Glomerular visceral epithelial cell (primary cell): ENCODE measurements around the gene GNAQ.

ENCODE experiments used
- DNase-seq: peaks from one replicate; pipeline ENCODE4 v3.0.0-alpha.2; 2016; ENCODE audit errors: extremely low spot score

The GNAQ gene

DNA sequence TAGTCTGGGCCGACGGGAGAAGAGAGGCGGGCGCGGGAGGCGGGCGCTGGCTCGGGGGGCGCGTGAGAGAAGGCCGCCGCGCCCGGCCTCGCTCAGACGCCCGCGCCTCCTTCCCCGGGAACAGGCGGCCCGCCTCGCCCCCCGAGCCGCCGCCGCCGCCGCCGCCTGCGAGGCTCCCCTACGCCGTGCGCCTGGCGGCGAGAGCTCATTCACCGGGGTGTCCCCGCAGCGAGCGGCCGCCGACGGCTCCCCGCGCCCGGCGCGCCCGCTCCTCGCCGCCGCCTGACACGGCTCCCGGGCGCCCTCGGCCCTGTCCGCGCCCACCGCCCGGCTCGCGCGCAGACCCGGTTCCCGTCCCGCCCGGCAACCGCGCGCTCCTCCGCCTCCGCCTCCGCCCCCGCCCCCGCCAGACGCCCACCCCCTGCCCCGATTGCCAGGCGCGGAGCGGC, at the start of gene GNAQ:
Gene GNAQ, minus strand, starts transcription at position 368 of the 449 bp plus-strand sequence. CDS start 576 bp downstream, outside the sequence.
- peak; percentile 54 for DNase-seq

GRCh38 chr9:78074385-78075291, 43.0 kb upstream of the GNAQ start:
- DNase-seq = no peak

DNA sequence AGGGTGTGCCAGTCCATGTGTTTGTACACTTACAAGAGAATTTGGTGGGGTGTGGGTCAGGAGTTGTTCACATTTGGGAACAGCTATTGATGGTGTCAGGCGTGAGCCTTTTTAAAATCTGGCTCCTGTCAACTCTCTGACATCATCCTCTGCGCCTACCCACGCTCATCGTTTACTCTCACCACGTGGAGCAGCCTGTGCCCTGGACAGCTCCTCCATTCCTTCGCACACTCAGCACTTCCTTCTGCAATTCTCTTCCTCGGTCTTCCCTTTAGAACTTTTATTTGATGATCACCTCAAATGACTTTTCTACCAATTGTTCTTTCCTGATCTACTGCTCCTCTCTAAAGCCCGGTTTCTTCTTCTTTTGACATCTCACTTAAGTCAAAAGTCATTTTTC, 42.1 kb upstream of the GNAQ start:
- DNase-seq = no peak

- DNase-seq = no peak
These were observed 41.1 kb upstream of the GNAQ start for GRCh38 chr9:78072586-78073199.

DNA sequence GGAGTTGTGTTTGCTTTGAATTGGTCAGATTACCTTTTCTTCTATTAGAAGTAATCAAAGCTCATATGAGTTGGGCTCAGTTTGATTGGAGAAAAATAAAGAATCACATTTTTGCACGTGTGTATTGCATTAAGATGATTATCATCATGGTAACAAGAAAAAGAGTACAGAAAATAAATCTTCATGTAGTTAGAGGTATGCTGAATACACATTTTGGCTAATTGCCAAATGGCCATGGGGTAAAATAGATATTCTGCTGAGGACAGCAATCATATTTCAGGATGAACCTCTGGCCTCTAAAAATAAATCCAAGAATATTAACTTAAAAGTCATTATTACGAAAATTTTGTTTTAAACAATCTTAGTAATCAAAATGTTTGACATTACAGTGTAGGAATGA, 38.9 kb upstream of the GNAQ start:
- no peak for DNase-seq

- no peak for DNase-seq
These were observed 32.5 kb upstream of the GNAQ start for GRCh38 chr9:78064075-78064474.

DNA sequence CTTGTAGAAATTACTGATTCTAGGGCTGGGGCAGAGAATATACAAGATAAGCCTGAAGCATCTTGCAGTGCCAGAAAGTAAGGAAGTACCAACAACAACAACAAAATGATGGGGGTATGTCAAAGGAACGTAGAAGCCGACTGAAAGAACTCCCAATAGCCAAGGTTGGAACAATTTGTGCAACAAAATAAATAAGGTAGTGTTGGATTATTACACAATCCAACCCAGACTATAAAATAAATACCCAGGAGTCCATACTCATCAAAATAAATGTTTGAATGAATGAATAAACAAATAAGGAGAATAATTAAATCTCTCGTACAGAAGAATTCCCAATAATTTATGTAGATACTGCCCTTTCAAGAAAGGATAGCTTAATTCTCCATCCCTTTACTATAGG, 31.1 kb upstream of the GNAQ start:
- no peak for DNase-seq

DNA sequence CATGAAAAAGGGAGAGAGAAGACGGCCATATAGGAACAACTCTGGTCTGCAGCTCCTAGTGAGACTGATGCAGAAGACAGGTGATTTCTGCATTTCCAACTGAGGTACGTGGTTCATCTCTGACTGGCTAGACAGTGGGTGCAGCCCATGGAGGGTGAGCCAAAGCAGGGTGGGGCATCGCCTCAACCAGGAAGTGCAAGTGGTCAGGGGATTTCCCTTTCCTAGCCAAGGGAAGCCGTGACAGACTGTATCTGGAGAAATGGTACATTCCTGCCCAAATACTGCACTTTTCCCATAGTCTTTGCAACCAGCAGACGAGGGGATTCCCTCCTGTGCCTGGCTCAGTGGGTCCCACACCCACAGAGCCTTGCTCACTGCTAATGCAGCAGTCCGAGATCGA, 22.6 kb upstream of the GNAQ start:
- DNase-seq = peak; percentile 30

DNA sequence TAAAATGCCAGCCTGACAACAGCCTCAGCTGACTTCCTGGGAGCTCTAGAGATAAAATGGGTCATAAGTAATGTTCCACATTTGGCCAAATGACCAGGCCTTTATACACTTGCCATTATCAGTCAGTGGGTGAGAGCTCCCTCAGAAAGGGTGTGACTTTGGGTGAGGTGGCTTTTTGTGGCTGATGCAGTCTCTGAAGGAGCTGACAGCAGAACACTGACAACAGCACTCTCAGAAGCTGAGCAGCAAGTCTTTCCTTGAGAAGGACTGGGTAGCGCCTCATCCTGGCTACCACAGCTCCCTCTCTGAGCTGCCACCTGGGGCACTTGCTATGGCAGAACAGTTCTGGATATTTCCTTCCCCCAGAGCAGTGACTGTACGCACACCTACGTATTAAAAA, 22.0 kb upstream of the GNAQ start:
- no peak for DNase-seq

DNA sequence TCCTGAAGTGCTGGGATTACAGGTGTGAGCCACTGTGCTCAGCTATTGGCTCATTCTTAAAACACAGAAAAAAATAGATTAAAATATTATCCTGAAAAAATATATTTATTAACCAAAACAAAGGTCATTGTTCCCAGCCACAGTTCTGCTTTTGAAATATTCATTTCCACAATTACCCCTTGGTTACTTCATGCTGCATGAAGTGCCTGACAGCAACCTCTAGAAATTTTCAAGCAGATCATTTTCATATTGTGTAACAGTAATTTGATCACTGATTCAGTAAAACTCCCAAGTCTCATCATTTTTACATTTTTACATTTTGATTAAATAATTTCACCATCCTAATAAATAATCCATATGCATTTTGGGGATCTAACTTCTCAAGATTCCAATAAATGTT, 18.8 kb upstream of the GNAQ start:
- no peak for DNase-seq

DNA sequence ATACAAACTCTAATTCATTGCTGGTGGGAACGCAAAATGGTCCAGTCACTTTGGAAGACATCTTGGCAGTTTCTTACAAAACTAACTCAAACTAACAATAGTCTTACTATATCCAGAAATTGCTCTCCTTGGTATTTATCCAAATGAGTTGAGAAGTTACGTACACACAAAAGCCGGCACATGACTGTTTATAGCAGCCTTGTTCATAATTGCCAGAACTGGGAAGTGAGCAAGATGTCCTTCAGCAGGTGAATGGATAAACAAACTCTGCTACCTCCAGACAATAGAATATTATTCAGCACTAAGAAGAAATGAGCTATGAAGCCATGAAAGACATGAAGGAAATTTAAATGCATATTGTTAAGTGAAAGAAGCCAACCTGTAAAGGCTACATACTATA, 17.9 kb upstream of the GNAQ start:
- DNase-seq = no peak

DNA sequence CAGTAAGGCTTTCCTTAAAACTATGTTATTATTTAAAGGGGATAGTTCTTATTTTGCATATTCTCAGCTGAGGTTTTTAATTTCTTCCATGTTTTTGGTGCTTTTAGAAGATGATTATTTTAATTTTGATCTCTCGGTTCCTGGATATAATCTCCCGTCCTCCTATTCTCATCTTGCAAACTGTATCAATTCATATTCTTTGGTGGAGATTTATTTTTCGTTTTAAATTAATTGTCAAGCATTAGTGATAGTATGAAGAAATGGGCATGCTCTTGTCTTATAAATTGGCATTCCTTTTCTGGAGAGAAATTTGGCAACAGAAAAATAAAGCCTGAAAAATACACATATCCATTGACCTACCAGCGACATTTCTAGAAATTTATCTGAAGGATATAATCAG, 15.5 kb upstream of the GNAQ start:
- DNase-seq = no peak

DNA sequence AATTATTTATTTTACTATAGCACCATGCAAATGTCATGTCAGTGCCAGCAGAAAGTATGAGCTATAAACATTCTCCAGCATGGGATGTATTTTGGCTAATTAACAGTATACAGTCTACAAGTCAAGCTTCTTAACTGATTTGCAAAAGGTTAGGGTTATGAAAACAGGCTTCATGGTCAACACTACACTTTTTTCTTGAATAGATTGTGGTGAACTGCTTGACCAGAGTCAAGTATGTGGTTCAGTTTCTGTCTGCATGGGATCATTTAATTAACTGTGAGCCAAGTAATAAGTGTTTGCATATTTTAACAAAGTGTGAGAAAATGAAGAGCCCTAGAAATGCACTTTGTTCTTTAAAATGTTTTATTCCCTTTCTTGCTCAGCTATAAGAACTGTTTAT, 14.5 kb upstream of the GNAQ start:
- no peak for DNase-seq

DNA sequence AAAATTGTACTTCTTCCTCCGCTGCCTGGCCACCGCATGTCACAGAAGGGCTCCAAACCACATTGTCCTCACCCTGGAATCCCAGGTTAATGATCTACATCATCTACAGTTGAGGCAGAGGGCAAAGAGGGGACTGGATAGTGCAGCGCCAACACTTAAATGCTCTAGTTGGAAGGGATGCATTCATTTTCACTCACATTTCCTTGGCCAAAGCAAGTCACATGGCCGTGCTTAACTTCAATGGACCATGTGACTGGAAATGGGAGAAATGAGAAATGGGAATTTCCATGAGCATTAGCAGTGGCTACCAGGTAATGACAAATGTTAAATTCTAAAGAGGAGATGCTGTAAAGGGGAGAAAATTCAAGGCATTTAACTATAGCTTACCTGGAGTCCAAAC, 13.3 kb upstream of the GNAQ start:
- DNase-seq = no peak

- DNase-seq = no peak
These were observed 12.6 kb upstream of the GNAQ start for GRCh38 chr9:78044189-78044588.

- DNase-seq = no peak
These were observed 10.4 kb upstream of the GNAQ start for GRCh38 chr9:78041971-78042370.

- DNase-seq = no peak
These were observed 9.1 kb upstream of the GNAQ start for GRCh38 chr9:78040726-78041125.

DNA sequence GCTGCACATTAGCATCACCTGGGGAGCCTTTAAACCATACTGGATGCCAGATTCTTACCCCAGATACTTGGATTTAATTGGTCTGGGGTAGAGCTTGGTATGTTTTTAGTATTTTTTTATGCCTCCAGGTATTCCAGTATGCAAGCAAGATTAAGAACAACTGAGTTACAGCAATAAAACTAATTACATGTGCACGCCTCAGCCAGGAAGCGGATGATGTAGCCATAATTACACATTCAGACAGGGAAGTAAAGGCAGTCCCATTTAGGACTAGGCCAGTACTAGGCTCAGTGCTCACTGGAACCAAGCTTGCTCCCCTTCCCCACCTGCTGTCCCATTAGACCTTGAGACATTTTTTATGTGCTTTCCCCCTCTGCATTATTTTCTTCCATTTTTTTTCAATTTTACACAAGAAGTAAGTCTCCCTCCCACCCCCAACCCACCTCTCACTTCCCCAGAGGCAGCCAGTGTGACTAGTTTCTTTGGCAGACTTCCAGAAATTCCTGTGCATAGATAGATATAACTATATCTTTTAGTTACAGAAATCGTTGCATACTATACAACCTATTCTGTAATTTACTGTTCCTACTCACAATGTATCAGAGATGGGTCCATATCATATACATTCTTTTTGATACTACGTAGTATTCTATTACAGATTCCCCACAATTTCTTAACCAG, 7.1 kb upstream of the GNAQ start:
- DNase-seq = peak; percentile 38

GRCh38 chr9:78035383-78035993, 3.9 kb upstream of the GNAQ start:
- peak; percentile 80 for DNase-seq

DNA sequence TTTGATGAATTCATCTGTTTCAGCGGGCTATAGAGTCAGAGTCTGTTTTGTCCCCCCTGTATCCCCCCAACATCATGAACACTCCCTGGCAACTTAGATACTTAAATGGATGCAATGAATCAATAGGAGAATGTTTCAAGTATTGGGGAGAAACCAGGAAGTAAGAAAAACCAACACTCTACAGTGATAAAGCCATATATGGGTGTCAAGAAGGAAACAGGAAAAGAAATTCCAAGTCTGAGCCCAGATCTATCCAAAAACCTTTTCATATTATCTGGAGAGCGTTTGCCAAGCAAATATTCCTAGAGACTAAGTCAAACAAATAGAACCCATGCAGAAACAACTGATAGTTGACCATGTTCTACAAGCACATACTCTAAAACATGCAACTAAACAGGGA, 2.3 kb upstream of the GNAQ start:
- DNase-seq = no peak

DNA sequence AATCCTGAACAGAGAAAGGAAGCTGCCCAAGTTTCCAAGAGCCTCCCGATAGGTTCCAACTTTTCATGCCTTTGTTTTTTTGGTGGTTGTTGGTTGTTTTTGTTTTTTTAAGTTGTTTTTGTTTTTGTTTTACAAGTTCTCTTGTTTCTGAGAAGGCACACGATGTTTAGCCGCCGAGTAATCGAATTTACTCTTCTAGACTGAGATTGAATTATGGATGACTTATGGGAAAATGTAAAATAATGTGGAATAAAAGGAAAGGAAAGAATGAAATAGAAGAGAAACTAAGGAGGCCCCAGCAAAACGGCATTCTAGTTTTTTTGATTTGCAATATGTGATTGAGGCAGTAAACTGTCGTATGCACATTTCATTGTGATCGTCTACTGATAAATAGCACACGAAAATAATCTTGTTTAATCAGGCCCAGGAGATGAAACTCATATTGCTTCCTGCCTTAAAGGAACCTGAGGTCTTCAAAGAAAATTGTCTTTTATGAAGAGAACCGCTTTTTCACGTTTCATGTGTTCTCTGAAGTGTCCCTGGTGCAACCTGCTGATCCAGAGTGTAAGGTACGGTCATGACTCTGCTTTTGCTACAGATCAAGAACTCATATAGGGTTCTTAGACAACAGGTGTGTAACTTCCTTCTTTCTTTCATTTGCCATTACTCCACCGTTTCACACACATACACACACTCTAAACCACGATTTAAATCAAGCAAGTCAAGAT, 1.3 kb upstream of the GNAQ start:
- no peak for DNase-seq
